HepG2 (cell line): ENCODE data around the gene CH25H. TPM values are rescaled to one million over a fixed set of nuclear protein-coding genes. Genes with fewer than 3 reads are reported as not detected.

Experiments used
- ATAC-seq: fragments of 200-7000 bp; cut with Tn5 transposase; 3 replicates; pipeline ENCODE4 v1.9.1; 2020; ENCODE audit warnings: mild to moderate bottlenecking, moderate library complexity
- BruUV-seq: library from RNA; stranded (reverse); fragments of 400-500 nt; replicated peaks from 2 replicates; lab custom pipeline; 2021; lab: Mats Ljungman, UMichigan
- CTCF ChIA-PET: fragments of 300-600 bp; formaldehyde crosslinking; extraction: SDS; loops from one replicate; lab custom pipeline; 2021; ENCODE audit warnings: low total read pairs, inconsistent platforms, low intra/inter-chr PET ratio; lab: Yijun Ruan, JAX
- POLR2A ChIA-PET: fragments of 350-600 bp; sonication (Branson Sonifier 250); formaldehyde crosslinking; loops from one replicate; lab custom pipeline; 2020; ENCODE audit warnings: antibody characterized with exemption, inconsistent platforms; lab: Yijun Ruan, JAX
- DNase-seq: peaks from one replicate; pipeline ENCODE4 v3.0.0-alpha.2; 2015; ENCODE audit warnings: low spot score
- FAIRE-seq: peaks from 3 replicates; lab custom pipeline; 2011; peaks lifted over from hg19 to GRCh38; lab: Jason Lieb, UNC
- H2AFZ ChIP-seq: one replicate; pipeline ENCODE4 v1.6.1; 2011; ENCODE audit warnings: low read length, inconsistent platforms
- H3K27ac ChIP-seq: fragments of 300-600 bp; 3 replicates; pipeline ENCODE4 v1.8.0; 2011; ENCODE audit warnings: mixed run types, mild to moderate bottlenecking, mixed read lengths, low read length, inconsistent platforms; ENCODE audit not compliant: insufficient read depth; ENCODE audit errors: extremely low read length
- H3K27me3 ChIP-seq, 2 experiments: fragments of 200-600 bp in 1 of 2; 2 replicates in 1 of 2; 3 replicates in 1 of 2; pipeline versions ENCODE4 v1.6.0 to v1.8.0; 2011; ENCODE audit warnings: low read length in 2 of 2, mild to moderate bottlenecking in 2 of 2, moderate library complexity in 2 of 2, inconsistent platforms in 1 of 2; ENCODE audit not compliant: insufficient read depth in 2 of 2, control insufficient read depth in 1 of 2
- H3K36me3 ChIP-seq, 2 experiments: fragments of 200-600 bp in 1 of 2; replicated peaks in 1 of 2; 2 replicates in 1 of 2; 3 replicates in 1 of 2; pipeline versions ENCODE4 v1.5.1 to v1.8.0; 2011; ENCODE audit warnings: low read length in 2 of 2, inconsistent platforms in 1 of 2; ENCODE audit not compliant: insufficient read depth in 2 of 2, control insufficient read depth in 1 of 2
- H3K4me1 ChIP-seq: 2 replicates; pipeline ENCODE4 v1.5.1; 2012; ENCODE audit warnings: low read length, inconsistent platforms; ENCODE audit not compliant: insufficient read depth
- H3K4me2 ChIP-seq: 2 replicates; pipeline ENCODE4 v1.6.0; 2011; ENCODE audit warnings: low read depth, low read length, inconsistent platforms
- H3K4me3 ChIP-seq, 3 experiments: fragments of 200-600 bp in 1 of 3; sonication (generic), shearing (Covaris generic) in 1 of 3; replicated peaks in 1 of 3; 2 replicates each; pipeline ENCODE4 v1.5.1; 2011 to 2016; ENCODE audit warnings: low read length in 3 of 3, inconsistent platforms in 2 of 3, low read depth in 2 of 3, mild to moderate bottlenecking in 2 of 3, control low read depth in 1 of 3, mixed read lengths in 1 of 3; ENCODE audit not compliant: insufficient read depth in 1 of 3
- H3K79me2 ChIP-seq: one replicate; pipeline ENCODE4 v1.6.1; 2011; ENCODE audit warnings: low read length, inconsistent platforms; ENCODE audit not compliant: insufficient read depth
- H3K9ac ChIP-seq: 2 replicates; pipeline ENCODE4 v1.6.0; 2011; ENCODE audit warnings: mild to moderate bottlenecking, low read depth, low read length, inconsistent platforms; ENCODE audit not compliant: insufficient read depth
- H3K9me3 ChIP-seq: 2 replicates; pipeline ENCODE4 v1.5.1; 2012; ENCODE audit warnings: mild to moderate bottlenecking, low read length
- H4K20me1 ChIP-seq: 2 replicates; pipeline ENCODE4 v1.6.0; 2011; ENCODE audit warnings: inconsistent platforms, mild to moderate bottlenecking, low read length, moderate library complexity; ENCODE audit not compliant: insufficient read depth
- BATF2 ChIP-seq: sonication (generic); formaldehyde crosslinking; IDR thresholded peaks from 2 replicates; pipeline ENCODE4 v1.8.0; 2022; ENCODE audit warnings: mild to moderate bottlenecking, missing genetic modification reagents, moderate library complexity
- NCOA1 ChIP-seq: sonication (generic); formaldehyde crosslinking; IDR thresholded peaks from 2 replicates; pipeline ENCODE4 v1.9.0; 2021; ENCODE audit warnings: missing genetic modification reagents
- RFX5 ChIP-seq: IDR thresholded peaks from 2 replicates; pipeline ENCODE4 v1.6.1; 2011; ENCODE audit warnings: low read depth, low read length, improper control_type of control experiment
- SMARCC2 ChIP-seq: fragments of 450-650 bp; IDR thresholded peaks from 2 replicates; pipeline ENCODE4 v1.6.1; 2017; ENCODE audit warnings: antibody characterized with exemption, mild to moderate bottlenecking
- THRA ChIP-seq: sonication (generic); formaldehyde crosslinking; IDR thresholded peaks from 2 replicates; pipeline ENCODE4 v1.4.0; 2020; ENCODE audit warnings: missing genetic modification reagents, borderline replicate concordance
- YEATS2 ChIP-seq: sonication (generic); formaldehyde crosslinking; IDR thresholded peaks from 2 replicates; pipeline ENCODE4 v1.4.0; 2020; ENCODE audit warnings: missing genetic modification reagents, borderline replicate concordance
- ZBTB10 ChIP-seq: sonication (generic); formaldehyde crosslinking; IDR thresholded peaks from 2 replicates; pipeline ENCODE4 v1.4.0; 2020; ENCODE audit warnings: missing genetic modification reagents, borderline replicate concordance
- ZNF382 ChIP-seq: sonication (generic); formaldehyde crosslinking; IDR thresholded peaks from 2 replicates; pipeline ENCODE4 v1.5.0; 2020; ENCODE audit warnings: missing genetic modification reagents, mild to moderate bottlenecking, borderline replicate concordance
- ZNF737 ChIP-seq: sonication (generic); formaldehyde crosslinking; IDR thresholded peaks from 2 replicates; pipeline ENCODE4 v1.5.0; 2020; ENCODE audit warnings: missing genetic modification reagents, mild to moderate bottlenecking, borderline replicate concordance
- ZNF790 ChIP-seq: sonication (generic); formaldehyde crosslinking; IDR thresholded peaks from 2 replicates; pipeline ENCODE4 v1.8.0; 2022; ENCODE audit warnings: missing genetic modification reagents, mild to moderate bottlenecking, borderline replicate concordance
- ZNF83 ChIP-seq: sonication (generic); formaldehyde crosslinking; IDR thresholded peaks from 2 replicates; pipeline ENCODE4 v1.4.0; 2020; ENCODE audit warnings: missing genetic modification reagents, mild to moderate bottlenecking, borderline replicate concordance
- ZSCAN30 ChIP-seq: sonication (generic); formaldehyde crosslinking; IDR thresholded peaks from 2 replicates; pipeline ENCODE4 v1.5.0; 2020; ENCODE audit warnings: mild to moderate bottlenecking, missing genetic modification reagents
- WGBS: methylation state at CpG from one replicate; pipeline ENCODE4 v1.1.6; 2017; ENCODE audit warnings: low lambda C conversion rate; 5-methylcytosine and 5-hydroxymethylcytosine counted together
- in situ Hi-C: cut with HindIII; loops from 2 replicates; pipeline ENCODE4 v1.10.0; 2017; ENCODE audit warnings: low pct_unique_long_range_greater_than_20kb; ENCODE audit not compliant: extremely low pct_ligation_motif_present
- intact Hi-C: fragments of 100-400 bp; cut with micrococcal nuclease; formaldehyde crosslinking; loops from one replicate; pipeline ENCODE4 v1.10.0; 2022; ENCODE audit not compliant: unreplicated experiment
- polyA plus RNA-seq, 8 experiments: library from polyadenylated mRNA; depleted of rRNA in 3 of 8; stranded (reverse) in 7 of 8; unstranded in 1 of 8; fragments of >200 nt; fragmentation: Illumina TruSeq in 4 of 8; extraction: Trizol in 4 of 8; gene quantifications; 2 replicates each; pipeline versions ENCODE4 v1.2.1 to v1.2.3, GENCODE V29; 2011 to 2016; ENCODE audit warnings: low read depth in 4 of 8, missing spikeins in 1 of 8, mixed read lengths in 1 of 8; ENCODE audit not compliant: insufficient read depth in 1 of 8
- total RNA-seq, 5 experiments: library from RNA; depleted of rRNA; stranded (reverse); fragments of >200 nt; fragmentation: Illumina TruSeq; extraction: Trizol; gene quantifications; 2 replicates each; pipeline ENCODE4 v1.2.3, GENCODE V29; 2016; ENCODE audit warnings: low read depth in 1 of 5
- TF ChIP-seq, protein P1 (sequence below): sonication (generic); formaldehyde crosslinking; IDR thresholded peaks from 2 replicates; pipeline ENCODE4 v1.5.1; 2020; ENCODE audit warnings: mild to moderate bottlenecking, missing genetic modification reagents, borderline replicate concordance

Gene CH25H
- total and polyA plus RNA-seq, 2 of the 13 experiments (the other 11 are each of a cell fraction or from before 2014, with no cell fraction given) = not detected

DNA sequence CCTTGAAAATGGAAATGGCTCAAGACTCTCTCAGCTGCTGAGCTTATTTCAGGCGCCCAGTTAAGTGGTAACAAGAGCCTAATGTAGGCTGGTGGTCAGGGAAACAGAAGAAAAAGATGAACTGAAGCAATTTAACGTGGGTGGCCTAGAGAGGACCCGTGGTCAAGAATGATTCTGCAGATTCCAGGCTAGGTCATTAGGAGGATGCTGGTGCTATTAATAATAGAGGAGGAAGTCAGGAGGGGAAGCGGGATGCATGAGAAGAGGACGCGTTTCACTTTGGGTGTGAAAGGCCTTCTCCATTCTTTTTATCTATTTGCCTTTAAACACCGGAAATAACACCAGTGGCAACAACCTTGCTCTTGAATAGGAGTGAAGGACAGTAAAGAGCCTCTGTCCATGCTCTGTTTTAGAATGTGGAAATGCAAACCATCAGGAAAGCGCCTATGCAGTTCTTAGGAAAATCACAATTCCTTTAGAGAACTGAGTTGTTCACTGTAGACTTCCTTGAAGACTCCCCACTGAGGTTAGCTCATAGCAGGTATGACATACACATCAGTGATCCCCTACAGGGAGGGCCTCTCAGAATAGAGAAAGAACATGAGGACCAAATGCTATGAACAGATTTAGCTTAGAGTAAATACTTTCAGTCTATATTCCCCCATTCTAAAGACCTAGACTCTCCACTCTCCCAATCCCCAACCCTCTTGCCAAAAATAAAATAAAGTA, 35.9 kb upstream of the CH25H start:
- Histone ChIP-seq H3K79me2 (no peaks in the 10 kb centered on the region), H3K27me3 (no peaks in the 10 kb centered on the region), H3K27ac (no peak overlapping the region), H3K4me2 (no peak overlapping the region), H4K20me1 (no peaks in the 10 kb centered on the region), H3K4me1 (peaks cover 24% of the 10 kb centered on the region), H3K36me3 (peaks cover 0 to 12% of the 10 kb centered on the region in 2 experiments; a peak in 3 of 5 replicates), H3K9ac (no peak overlapping the region), H3K9me3 (no peaks in the 10 kb centered on the region), H3K4me3 (no peak overlapping the region), H2AFZ (no peak overlapping the region)
- FAIRE-seq (no peak), ATAC-seq (no peak), DNase-seq (no peak)
- ChIA-PET CTCF (no interaction called here), POLR2A (no interaction called here)
- intact Hi-C loops (no loop called here), in situ Hi-C loops (no loop called here)
- BruUV-seq = no TSS peak
- WGBS = 93% methylated on average over 8 of the region's 8 CpGs
- TF ChIP-seq ZBTB10 (no peak), SMARCC2 (no peak), ZNF382 (CRISPR knock-in tag) (no peak), ZSCAN30 (CRISPR knock-in tag) (no peak), RFX5 (no peak), ZNF83 (no peak), THRA (CRISPR knock-in tag) (no peak), NCOA1 (CRISPR knock-in tag) (no peak), ZNF737 (CRISPR knock-in tag) (no peak), BATF2 (CRISPR knock-in tag) (no peak), YEATS2 (CRISPR knock-in tag) (no peak), ZNF790 (CRISPR knock-in tag) (no peak)
- TF ChIP-seq, protein P1, sequence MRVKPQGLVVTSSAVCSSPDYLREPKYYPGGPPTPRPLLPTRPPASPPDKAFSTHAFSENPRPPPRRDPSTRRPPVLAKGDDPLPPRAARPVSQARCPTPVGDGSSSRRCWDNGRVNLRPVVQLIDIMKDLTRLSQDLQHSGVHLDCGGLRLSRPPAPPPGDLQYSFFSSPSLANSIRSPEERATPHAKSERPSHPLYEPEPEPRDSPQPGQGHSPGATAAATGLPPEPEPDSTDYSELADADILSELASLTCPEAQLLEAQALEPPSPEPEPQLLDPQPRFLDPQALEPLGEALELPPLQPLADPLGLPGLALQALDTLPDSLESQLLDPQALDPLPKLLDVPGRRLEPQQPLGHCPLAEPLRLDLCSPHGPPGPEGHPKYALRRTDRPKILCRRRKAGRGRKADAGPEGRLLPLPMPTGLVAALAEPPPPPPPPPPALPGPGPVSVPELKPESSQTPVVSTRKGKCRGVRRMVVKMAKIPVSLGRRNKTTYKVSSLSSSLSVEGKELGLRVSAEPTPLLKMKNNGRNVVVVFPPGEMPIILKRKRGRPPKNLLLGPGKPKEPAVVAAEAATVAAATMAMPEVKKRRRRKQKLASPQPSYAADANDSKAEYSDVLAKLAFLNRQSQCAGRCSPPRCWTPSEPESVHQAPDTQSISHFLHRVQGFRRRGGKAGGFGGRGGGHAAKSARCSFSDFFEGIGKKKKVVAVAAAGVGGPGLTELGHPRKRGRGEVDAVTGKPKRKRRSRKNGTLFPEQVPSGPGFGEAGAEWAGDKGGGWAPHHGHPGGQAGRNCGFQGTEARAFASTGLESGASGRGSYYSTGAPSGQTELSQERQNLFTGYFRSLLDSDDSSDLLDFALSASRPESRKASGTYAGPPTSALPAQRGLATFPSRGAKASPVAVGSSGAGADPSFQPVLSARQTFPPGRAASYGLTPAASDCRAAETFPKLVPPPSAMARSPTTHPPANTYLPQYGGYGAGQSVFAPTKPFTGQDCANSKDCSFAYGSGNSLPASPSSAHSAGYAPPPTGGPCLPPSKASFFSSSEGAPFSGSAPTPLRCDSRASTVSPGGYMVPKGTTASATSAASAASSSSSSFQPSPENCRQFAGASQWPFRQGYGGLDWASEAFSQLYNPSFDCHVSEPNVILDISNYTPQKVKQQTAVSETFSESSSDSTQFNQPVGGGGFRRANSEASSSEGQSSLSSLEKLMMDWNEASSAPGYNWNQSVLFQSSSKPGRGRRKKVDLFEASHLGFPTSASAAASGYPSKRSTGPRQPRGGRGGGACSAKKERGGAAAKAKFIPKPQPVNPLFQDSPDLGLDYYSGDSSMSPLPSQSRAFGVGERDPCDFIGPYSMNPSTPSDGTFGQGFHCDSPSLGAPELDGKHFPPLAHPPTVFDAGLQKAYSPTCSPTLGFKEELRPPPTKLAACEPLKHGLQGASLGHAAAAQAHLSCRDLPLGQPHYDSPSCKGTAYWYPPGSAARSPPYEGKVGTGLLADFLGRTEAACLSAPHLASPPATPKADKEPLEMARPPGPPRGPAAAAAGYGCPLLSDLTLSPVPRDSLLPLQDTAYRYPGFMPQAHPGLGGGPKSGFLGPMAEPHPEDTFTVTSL (CRISPR knock-in tag) = no peak
